Liver (tissue), 9 donors: ENCODE measurements around the gene VPS4B. TPM values are rescaled to one million over a fixed set of nuclear protein-coding genes. Genes with fewer than 3 reads are reported as not detected.

Experiments
- DNase-seq: peaks from one replicate; pipeline ENCODE4 v3.0.0-alpha.2; 2017; ENCODE audit warnings: low spot score
- H3K27ac ChIP-seq, 2 donors: one replicate each; pipeline ENCODE4 v1.7.0; 2013; ENCODE audit warnings: inconsistent platforms in 2 of 2, low read length in 2 of 2, control low read depth in 1 of 2, low read depth in 1 of 2, mild to moderate bottlenecking in 1 of 2
- H3K27me3 ChIP-seq, 4 donors: one replicate each; pipeline versions ENCODE4 v1.6.1 to v1.7.0; 2013; ENCODE audit warnings: low read length in 3 of 4, inconsistent platforms in 1 of 4, mild to moderate bottlenecking in 1 of 4, moderate library complexity in 1 of 4; ENCODE audit not compliant: control insufficient read depth in 4 of 4, insufficient read depth in 4 of 4
- H3K36me3 ChIP-seq, 4 donors: one replicate each; pipeline versions ENCODE4 v1.6.1 to v1.7.0; 2013; ENCODE audit warnings: low read length in 3 of 4, mild to moderate bottlenecking in 3 of 4, low read depth in 1 of 4, moderate library complexity in 1 of 4; ENCODE audit not compliant: control insufficient read depth in 4 of 4, insufficient read depth in 3 of 4
- H3K4me1 ChIP-seq, 4 donors: one replicate each; pipeline versions ENCODE4 v1.6.1 to v1.7.0; 2013; ENCODE audit warnings: low read length in 3 of 4, mild to moderate bottlenecking in 3 of 4, moderate library complexity in 1 of 4; ENCODE audit not compliant: control insufficient read depth in 4 of 4, insufficient read depth in 4 of 4
- H3K4me3 ChIP-seq, 3 donors: one replicate each; pipeline versions ENCODE4 v1.6.1 to v1.7.0; 2013; ENCODE audit warnings: low read length in 3 of 3, control low read depth in 1 of 3, low read depth in 1 of 3, mild to moderate bottlenecking in 1 of 3
- H3K9ac ChIP-seq, 2 donors: one replicate each; pipeline ENCODE4 v1.7.0; 2013; ENCODE audit warnings: low read length in 2 of 2, mild to moderate bottlenecking in 2 of 2, moderate library complexity in 2 of 2, control low read depth in 1 of 2, low read depth in 1 of 2
- H3K9me3 ChIP-seq, 4 donors: one replicate each; pipeline versions ENCODE4 v1.6.1 to v1.7.0; 2013; ENCODE audit warnings: low read length in 3 of 4; ENCODE audit not compliant: control insufficient read depth in 4 of 4
- ATF3 ChIP-seq: IDR thresholded peaks from 2 replicates; pipeline ENCODE4 v1.6.1; 2016; ENCODE audit warnings: antibody characterized with exemption
- CTCF ChIP-seq: fragments of 150-350 bp; IDR thresholded peaks from 2 replicates; pipeline ENCODE4 v1.5.1; 2017; ENCODE audit warnings: improper control_type of control experiment, low read depth, low read length; ENCODE audit not compliant: missing input control
- EGR1 ChIP-seq, 2 donors: IDR thresholded peaks; 2 replicates each; pipeline ENCODE4 v1.6.1; 2016 to 2018; ENCODE audit warnings: antibody characterized with exemption in 2 of 2, low read depth in 2 of 2
- FOXA1 ChIP-seq: IDR thresholded peaks from 2 replicates; pipeline ENCODE4 v1.6.1; 2016; ENCODE audit warnings: antibody characterized with exemption
- FOXA2 ChIP-seq: IDR thresholded peaks from 2 replicates; pipeline ENCODE4 v1.6.1; 2016; ENCODE audit warnings: antibody characterized with exemption
- HNF4A ChIP-seq, 2 donors: conservative IDR thresholded peaks; 2 replicates each; pipeline ENCODE4 v1.6.1; 2016; ENCODE audit warnings: antibody characterized with exemption in 2 of 2, mild to moderate bottlenecking in 2 of 2
- MAX ChIP-seq: IDR thresholded peaks from 2 replicates; pipeline ENCODE4 v1.6.1; 2016; ENCODE audit warnings: antibody characterized with exemption
- RAD21 ChIP-seq, 2 donors: IDR thresholded peaks; 2 replicates each; pipeline ENCODE4 v1.6.1; 2016; ENCODE audit warnings: antibody characterized with exemption in 2 of 2, mild to moderate bottlenecking in 2 of 2
- REST ChIP-seq: IDR thresholded peaks from 2 replicates; pipeline ENCODE4 v1.6.1; 2016; ENCODE audit warnings: antibody characterized with exemption, mild to moderate bottlenecking
- RXRA ChIP-seq, 2 donors: IDR thresholded peaks; 2 replicates each; pipeline ENCODE4 v1.6.1; 2017 to 2018; ENCODE audit warnings: antibody characterized with exemption in 2 of 2, mild to moderate bottlenecking in 1 of 2
- SP1 ChIP-seq: IDR thresholded peaks from 2 replicates; pipeline ENCODE4 v1.6.1; 2018; ENCODE audit warnings: antibody characterized with exemption, mild to moderate bottlenecking
- TAF1 ChIP-seq: conservative IDR thresholded peaks from 2 replicates; pipeline ENCODE4 v1.6.1; 2016; ENCODE audit warnings: antibody characterized with exemption, mild to moderate bottlenecking
- ZBTB33 ChIP-seq: IDR thresholded peaks from 2 replicates; pipeline ENCODE4 v1.6.1; 2016; ENCODE audit warnings: antibody characterized with exemption
- WGBS: extraction: QIAGEN DNeasy Blood & Tissue Kit; methylation state at CpG from one replicate; pipeline ENCODE4 v1.1.7; 2013; 5-methylcytosine and 5-hydroxymethylcytosine counted together
- polyA plus RNA-seq, 2 donors: library from polyadenylated mRNA; stranded (reverse) in 1 of 2; unstranded in 1 of 2; fragments of 200-250 nt in 1 of 2; fragments of >200 nt in 1 of 2; fragmentation: Nextera tagmentation in 1 of 2; extraction: Ambion mirVana in 1 of 2; gene quantifications; one replicate each; pipeline versions ENCODE4 v1.2.1 to v1.2.3, GENCODE V29; 2013 to 2015
- total RNA-seq, 2 donors: library from RNA; depleted of rRNA; stranded (reverse); fragments of >200 nt; gene quantifications; one replicate each; pipeline ENCODE4 v1.2.3, GENCODE V29; 2014
- donor health status: healthy.
- donor health status: healthy.
- donor health status: healthy.
- donor health status: healthy.
- donor health status: healthy.

The VPS4B gene
- total and polyA plus RNA-seq, 4 donors = 12.2 to 20.6 (median 18.2) TPM

GRCh38 chr18:63467699-63468098 is 45.4 kb upstream of the VPS4B start (continued):
- TF ChIP-seq RXRA (IDR thresholded peaks at IDR 0.05) (no peak), FOXA1 (no peak), ATF3 (no peak), TAF1 (no peak), FOXA2 (no peak), HNF4A (conservative IDR thresholded peaks at IDR 0.05) (no peak)

GRCh38 chr18:63465059-63465458 is 42.8 kb upstream of the VPS4B start:
- TF ChIP-seq ZBTB33 (no peak), EGR1 (IDR thresholded peaks at IDR 0.05; ENCODE audit: low read depth in 2 of 2) (no peak), CTCF (no peak), MAX (no peak)
- WGBS = 74% methylated on average over 2 of the region's 2 CpGs

GRCh38 chr18:63464434-63464833 is 42.2 kb upstream of the VPS4B start:
- TF ChIP-seq SP1 (no peak), REST (no peak), RAD21 (IDR thresholded peaks at IDR 0.05) (no peak), ATF3 (no peak), FOXA1 (no peak), FOXA2 (no peak), CTCF (no peak)
- Histone ChIP-seq H3K36me3 (no peaks in the 10 kb centered on the region), H3K4me3 (no peak overlapping the region), H3K9me3 (no peaks in the 10 kb centered on the region), H3K27ac (no peak overlapping the region), H3K9ac (no peak overlapping the region), H3K27me3 (no peaks in the 10 kb centered on the region), H3K4me1 (peaks cover 0 to 3% (median 1%) of the 10 kb centered on the region in 4 donors)
- no peak for DNase-seq
- WGBS = 89% methylated on average over 2 of the region's 2 CpGs

More at GRCh38 chr18:63465059-63465458, 42.8 kb upstream of the VPS4B start:
- no peaks in the 10 kb centered on the region for H3K9me3 ChIP-seq
- no peak overlapping the region for H3K27ac ChIP-seq
- no peaks in the 10 kb centered on the region for H3K27me3 ChIP-seq
- no peak for DNase-seq
- peaks cover 0 to 3% (median 1%) of the 10 kb centered on the region in 4 donors for H3K4me1 ChIP-seq
- no peaks in the 10 kb centered on the region for H3K36me3 ChIP-seq
- no peak overlapping the region for H3K4me3 ChIP-seq
- no peak overlapping the region for H3K9ac ChIP-seq
